AG04450 (cell line): ENCODE data around the gene SCUBE1. TPM values are rescaled to one million over a fixed set of nuclear protein-coding genes. Genes with fewer than 3 reads are reported as not detected.

Experiments
- CTCF ChIA-PET: fragments of 300-600, 350-600 bp; formaldehyde crosslinking; extraction: SDS; loops from one replicate; lab custom pipeline; 2022; ENCODE audit warnings: antibody characterized with exemption, inconsistent platforms; lab: Charles Lee
- POLR2A ChIA-PET: fragments of 350-600 bp; formaldehyde crosslinking; extraction: SDS; loops from one replicate; lab custom pipeline; 2021; ENCODE audit warnings: antibody characterized with exemption, inconsistent platforms; lab: Yijun Ruan, JAX
- DNase-seq: peaks from one replicate; pipeline ENCODE4 v3.0.0-alpha.2; 2011; ENCODE audit warnings: low read depth, low spot score
- H3K27ac ChIP-seq: one replicate; pipeline ENCODE4 v1.5.1; 2012; ENCODE audit warnings: low read depth, low read length, control low read depth
- H3K27me3 ChIP-seq: one replicate; pipeline ENCODE4 v1.6.0; 2012; ENCODE audit warnings: low read length; ENCODE audit not compliant: control insufficient read depth, insufficient read depth
- H3K4me3 ChIP-seq: 2 replicates; pipeline ENCODE4 v1.5.1; 2011; ENCODE audit warnings: mild to moderate bottlenecking, low read depth, low read length, control low read depth
- H3K9me3 ChIP-seq: 2 replicates; pipeline ENCODE4 v1.5.1; 2012; ENCODE audit warnings: low read length; ENCODE audit not compliant: control insufficient read depth, insufficient read depth
- CTCF ChIP-seq: IDR thresholded peaks from 2 replicates; pipeline ENCODE4 v1.5.1; 2011; ENCODE audit warnings: low read depth, low read length, control low read depth, inconsistent platforms
- polyA plus RNA-seq: library from polyadenylated mRNA; depleted of rRNA; stranded (reverse); fragments of >200 nt; gene quantifications from 2 replicates; pipeline ENCODE4 v1.2.3, GENCODE V29; 2011

SCUBE1 gene
- polyA plus RNA-seq, 1 experiment = not detected

- Histone ChIP-seq H3K4me3 (no peak overlapping the region), H3K27me3 (peaks cover 8% of the 10 kb centered on the region), H3K9me3 (no peaks in the 10 kb centered on the region), H3K27ac (no peak overlapping the region)
- CTCF ChIA-PET = no interaction called here
- POLR2A ChIA-PET = no interaction called here
- DNase-seq = no peak
- TF ChIP-seq CTCF = no peak
These were observed 10.0 kb downstream of the SCUBE1 start for GRCh38 chr22:43333156-43333555.

- TF ChIP-seq CTCF = no peak
- no peaks in the 10 kb centered on the region for H3K9me3 ChIP-seq
- peaks cover 2% of the 10 kb centered on the region for H3K27me3 ChIP-seq
- no peak overlapping the region for H3K27ac ChIP-seq
- DNase-seq = no peak
- POLR2A ChIA-PET = no interaction called here
- H3K4me3 ChIP-seq = no peak overlapping the region
- CTCF ChIA-PET = interaction anchor here (1.5 kb wide), 1 partner anchor 13 kb away, joined by 3 read pairs; no protein-coding TSS in a partner anchor
These were observed 11.5 kb downstream of the SCUBE1 start for GRCh38 chr22:43331698-43332097.

- no peak for DNase-seq
- POLR2A ChIA-PET = no interaction called here
- TF ChIP-seq CTCF = no peak
- Histone ChIP-seq H3K9me3 (no peaks in the 10 kb centered on the region), H3K4me3 (no peak overlapping the region), H3K27ac (no peak overlapping the region), H3K27me3 (peaks cover 2% of the 10 kb centered on the region)
- CTCF ChIA-PET = no interaction called here
These were observed 12.1 kb downstream of the SCUBE1 start for GRCh38 chr22:43331069-43331451.

GRCh38 chr22:43330178-43331068 lies 12.7 kb downstream of the SCUBE1 start:
- peaks cover 2% of the 10 kb centered on the region for H3K27me3 ChIP-seq
- no peak overlapping the region for H3K27ac ChIP-seq
- no peaks in the 10 kb centered on the region for H3K9me3 ChIP-seq
- CTCF ChIA-PET = no interaction called here
- TF ChIP-seq CTCF = no peak
- POLR2A ChIA-PET = interaction anchor here (0.5 kb wide), 1 partner anchor 74 kb away, joined by 3 read pairs; no protein-coding TSS in a partner anchor
- no peak for DNase-seq
- no peak overlapping the region for H3K4me3 ChIP-seq

GRCh38 chr22:43329061-43329460 lies 14.1 kb downstream of the SCUBE1 start:
- H3K4me3 ChIP-seq = no peak overlapping the region
- H3K27me3 ChIP-seq = peaks cover 2% of the 10 kb centered on the region
- CTCF ChIA-PET = no interaction called here
- no peak overlapping the region for H3K27ac ChIP-seq
- H3K9me3 ChIP-seq = no peaks in the 10 kb centered on the region
- no peak for DNase-seq
- TF ChIP-seq CTCF = no peak
- POLR2A ChIA-PET = no interaction called here
